ENCODE data around the gene NUDCD3. TPM values are rescaled to one million over a fixed set of nuclear protein-coding genes. Genes with fewer than 3 reads are reported as not detected.

NUDCD3 gene
- total RNA-seq, 4 donors from 2014 or later = 54.3 to 101 (median 64.4) TPM

GRCh38 chr7:44381494-44382220, 108.8 kb downstream of the NUDCD3 start:
- no peak for DNase-seq (ENCODE audit: low spot score in 2 of 2)
- TF ChIP-seq POLR2AphosphoS5 (IDR thresholded peaks at IDR 0.05) (no peak), POLR2A (IDR thresholded peaks at IDR 0.05) (no peak), CTCF (IDR thresholded peaks at IDR 0.05) (no peak), EP300 (IDR thresholded peaks at IDR 0.05) (no peak)
- Histone ChIP-seq H3K27me3 (no peaks in the 10 kb centered on the region), H3K4me1 (no peaks in the 10 kb centered on the region), H3K4me3 (no peak overlapping the region), H3K36me3 (peaks cover 52% of the 10 kb centered on the region), H3K9me3 (no peaks in the 10 kb centered on the region), H3K27ac (no peak overlapping the region)
- 82% methylated on average over 8 of the region's 9 CpGs for WGBS

DNA sequence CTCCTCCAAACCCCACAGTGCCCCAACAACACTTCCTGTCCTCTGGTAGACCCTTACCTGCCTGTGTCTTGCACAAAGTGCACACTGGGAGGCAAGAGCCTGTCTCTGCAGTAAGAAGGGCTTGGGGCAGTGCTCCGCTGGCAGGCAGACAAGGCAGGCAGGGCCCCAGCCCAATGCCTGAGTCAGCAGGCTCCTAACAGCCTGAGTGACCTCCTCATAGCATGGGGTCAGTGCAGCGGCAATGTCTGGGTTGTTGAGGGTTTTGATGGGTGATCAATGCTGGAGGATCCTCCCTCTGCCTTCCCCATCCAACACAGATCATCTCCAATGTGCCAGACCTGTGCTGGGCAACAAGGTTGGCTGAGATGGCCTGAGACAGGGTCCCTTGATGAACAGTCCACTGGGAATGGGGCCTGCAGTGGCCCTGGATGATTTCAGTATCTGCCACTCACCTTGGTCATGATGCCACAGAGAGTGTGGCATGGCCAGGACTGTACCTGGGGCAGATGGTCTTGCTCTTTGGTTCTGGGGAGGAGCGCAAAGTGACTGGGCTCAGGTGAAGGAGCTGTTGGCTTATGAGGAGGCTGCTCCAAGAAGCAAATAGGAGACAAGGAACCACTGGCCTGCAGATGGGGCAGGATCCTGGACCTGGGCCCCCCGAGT, 109.5 kb downstream of the NUDCD3 start:
- no peak for TF ChIP-seq EP300 (IDR thresholded peaks at IDR 0.05)
- no peak for TF ChIP-seq POLR2AphosphoS5 (IDR thresholded peaks at IDR 0.05)
- TF ChIP-seq CTCF (IDR thresholded peaks at IDR 0.05) = no peak
- TF ChIP-seq POLR2A (IDR thresholded peaks at IDR 0.05) = no peak
- DNase-seq (ENCODE audit: low spot score in 2 of 2) = peak in 1 of 2 donors; percentile 54
- Histone ChIP-seq H3K4me3 (no peak overlapping the region), H3K9me3 (no peaks in the 10 kb centered on the region), H3K27me3 (no peaks in the 10 kb centered on the region), H3K36me3 (peaks cover 47% of the 10 kb centered on the region), H3K4me1 (no peaks in the 10 kb centered on the region), H3K27ac (no peak overlapping the region)
- 100% methylated on average over 1 of the region's 4 CpGs for WGBS

DNA sequence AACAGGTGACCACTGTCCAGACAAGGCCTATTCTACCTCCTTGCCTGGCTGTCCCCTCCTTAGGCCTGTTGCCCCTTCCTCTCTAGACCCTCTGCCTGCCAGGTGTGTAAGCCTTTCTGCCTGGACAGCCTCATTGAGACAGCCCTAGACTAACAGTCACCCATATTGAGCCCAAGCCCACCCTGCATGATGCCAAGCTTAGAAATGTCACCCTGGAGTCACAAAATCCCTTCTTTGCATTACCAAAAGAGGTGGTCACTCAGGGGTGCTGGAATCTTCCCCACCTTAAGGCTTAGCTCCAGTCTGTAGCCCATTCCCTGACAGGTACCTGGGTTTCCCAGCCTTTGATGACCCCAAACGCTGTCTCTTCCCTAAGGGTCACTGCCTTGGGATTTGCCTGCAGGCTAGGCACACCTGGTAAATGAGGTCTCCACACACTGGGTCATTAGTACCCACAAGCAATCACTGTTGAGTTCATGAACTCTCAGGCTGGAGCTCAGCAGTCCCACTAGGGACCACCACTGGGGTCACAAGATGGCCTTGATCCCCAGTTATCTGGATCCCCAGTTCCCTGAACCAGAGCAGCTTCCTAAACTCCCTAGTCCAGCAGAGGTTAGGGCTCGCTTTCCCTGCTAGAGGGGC, 110.1 kb downstream of the NUDCD3 start:
- H3K36me3 ChIP-seq = peaks cover 41% of the 10 kb centered on the region
- DNase-seq (ENCODE audit: low spot score in 2 of 2) = no peak
- WGBS = 100% methylated on average over 1 of the region's 2 CpGs

GRCh38 chr7:44379366-44380188, 110.9 kb downstream of the NUDCD3 start:
- Histone ChIP-seq H3K27ac (no peak overlapping the region), H3K9me3 (no peaks in the 10 kb centered on the region), H3K36me3 (peaks cover 33% of the 10 kb centered on the region), H3K4me3 (no peak overlapping the region), H3K4me1 (no peaks in the 10 kb centered on the region), H3K27me3 (no peaks in the 10 kb centered on the region)
- TF ChIP-seq POLR2AphosphoS5 (IDR thresholded peaks at IDR 0.05) (no peak), CTCF (IDR thresholded peaks at IDR 0.05) (no peak)
- no peak for DNase-seq (ENCODE audit: low spot score in 2 of 2)
- WGBS = 84% methylated on average over 10 of the region's 12 CpGs

More for the DNA sequence above, 110.1 kb downstream of the NUDCD3 start:
- Histone ChIP-seq H3K4me1 (no peaks in the 10 kb centered on the region), H3K4me3 (no peak overlapping the region), H3K27ac (no peak overlapping the region), H3K27me3 (no peaks in the 10 kb centered on the region), H3K9me3 (no peaks in the 10 kb centered on the region)
- TF ChIP-seq EP300 (IDR thresholded peaks at IDR 0.05) (no peak), POLR2A (IDR thresholded peaks at IDR 0.05) (no peak), CTCF (IDR thresholded peaks at IDR 0.05) (no peak), POLR2AphosphoS5 (IDR thresholded peaks at IDR 0.05) (no peak)

All from suprapubic skin (tissue), 4 donors.